K562 (cell line): Measurements from ENCODE around the gene NUP50.

Source experiments
- FOXK2 ChIP-seq, 2 experiments: fragments of 450-650 bp; IDR thresholded peaks in 1 of 2; conservative IDR thresholded peaks in 1 of 2; 2 replicates each; pipeline ENCODE4 v1.6.1; 2016; ENCODE audit warnings: low read depth in 2 of 2, mild to moderate bottlenecking in 1 of 2
- MEF2D ChIP-seq: conservative IDR thresholded peaks from 2 replicates; pipeline ENCODE4 v1.6.1; 2016; ENCODE audit warnings: low read depth, missing genetic modification characterization, missing compliant biosample characterization

DNA sequence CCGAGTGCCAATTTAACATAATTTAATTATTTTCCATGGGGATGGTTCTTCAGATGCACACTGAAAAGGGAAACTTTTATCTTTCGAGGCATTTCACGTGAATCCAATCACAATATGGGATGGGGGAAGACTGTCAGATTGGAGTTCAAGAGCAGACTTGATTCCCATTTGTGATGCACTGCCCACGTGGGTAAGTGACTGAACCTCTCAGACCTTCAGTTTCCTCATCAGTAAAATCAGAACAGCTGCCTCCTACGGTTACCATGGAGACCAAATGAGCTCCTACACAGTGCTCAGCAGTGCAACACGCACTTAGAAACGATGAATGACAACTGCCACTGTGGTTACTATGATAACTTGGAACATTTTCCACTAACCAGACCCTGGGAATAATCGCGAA lies 55.3 kb downstream of the NUP50 start:
- TF ChIP-seq FOXK2 (conservative IDR thresholded peaks at IDR 0.05 in 1 of 2, IDR thresholded peaks at IDR 0.05 in 1 of 2; ENCODE audit: low read depth in 2 of 2) (no peak), MEF2D (no peak)
